CD14-positive monocyte (primary cell): Measurements from ENCODE around the gene SF3A1. TPM values are rescaled to one million over a fixed set of nuclear protein-coding genes. Genes with fewer than 3 reads are reported as not detected.

Experiments used
- DNase-seq, 3 donors: peaks; one replicate each; pipeline ENCODE4 v3.0.0-alpha.2; 2011 to 2022
- H2AFZ ChIP-seq: 2 replicates; pipeline ENCODE4 v1.6.0; 2012; ENCODE audit warnings: mild to moderate bottlenecking, low read depth, low read length, inconsistent platforms; ENCODE audit not compliant: insufficient read depth, poor library complexity, severe bottlenecking
- H3K27ac ChIP-seq, 2 donors: 1 replicate in 1 of 2; 2 replicates in 1 of 2; pipeline ENCODE4 v1.5.1; 2012 to 2013; ENCODE audit warnings: low read length in 2 of 2, control low read depth in 1 of 2, inconsistent platforms in 1 of 2, low read depth in 1 of 2, mild to moderate bottlenecking in 1 of 2
- H3K27me3 ChIP-seq, 2 donors: one replicate each; pipeline versions ENCODE4 v1.6.0 to v1.6.1; 2011 to 2013; ENCODE audit warnings: low read length in 2 of 2; ENCODE audit not compliant: control insufficient read depth in 2 of 2, insufficient read depth in 2 of 2
- H3K36me3 ChIP-seq, 2 donors: replicated peaks in 1 of 2; 1 replicate in 1 of 2; 2 replicates in 1 of 2; pipeline versions ENCODE4 v1.5.1 to v1.6.1; 2012 to 2013; ENCODE audit warnings: low read length in 2 of 2, control low read depth in 1 of 2, inconsistent platforms in 1 of 2, mild to moderate bottlenecking in 1 of 2; ENCODE audit not compliant: insufficient read depth in 2 of 2, control insufficient read depth in 1 of 2
- H3K4me1 ChIP-seq, 2 donors: 1 replicate in 1 of 2; 2 replicates in 1 of 2; pipeline versions ENCODE4 v1.5.1 to v1.6.1; 2012 to 2013; ENCODE audit warnings: low read length in 2 of 2, control low read depth in 1 of 2, inconsistent platforms in 1 of 2, mild to moderate bottlenecking in 1 of 2, moderate library complexity in 1 of 2; ENCODE audit not compliant: insufficient read depth in 2 of 2, control insufficient read depth in 1 of 2
- H3K4me2 ChIP-seq: replicated peaks from 2 replicates; pipeline ENCODE3; 2012; ENCODE audit warnings: low read length, moderate library complexity, mild to moderate bottlenecking; ENCODE audit not compliant: poor library complexity, severe bottlenecking; ENCODE audit errors: extremely low read depth
- H3K4me3 ChIP-seq, 3 experiments: fragments of 200-600 bp in 1 of 3; sonication (generic) in 1 of 3; replicated peaks in 1 of 3; 1 replicate in 2 of 3; 2 replicates in 1 of 3; pipeline ENCODE4 v1.5.1; 2011 to 2013; ENCODE audit warnings: low read length in 3 of 3, mild to moderate bottlenecking in 3 of 3, control low read depth in 2 of 3, low read depth in 2 of 3, inconsistent platforms in 1 of 3, moderate library complexity in 1 of 3
- H3K79me2 ChIP-seq: 2 replicates; pipeline ENCODE4 v1.6.0; 2012; ENCODE audit warnings: mild to moderate bottlenecking, control low read depth, inconsistent platforms, low read length, moderate library complexity; ENCODE audit not compliant: insufficient read depth
- H3K9ac ChIP-seq: 2 replicates; pipeline ENCODE4 v1.6.0; 2017; ENCODE audit warnings: low read length, mild to moderate bottlenecking; ENCODE audit not compliant: insufficient read depth, poor library complexity, severe bottlenecking
- H3K9me3 ChIP-seq, 2 donors: replicated peaks in 1 of 2; 1 replicate in 1 of 2; 2 replicates in 1 of 2; pipeline versions ENCODE4 v1.5.1 to v1.6.1; 2012 to 2013; ENCODE audit warnings: low read length in 2 of 2, control low read depth in 1 of 2; ENCODE audit not compliant: control insufficient read depth in 1 of 2, insufficient read depth in 1 of 2
- H4K20me1 ChIP-seq: 2 replicates; pipeline ENCODE4 v1.6.0; 2012; ENCODE audit warnings: mild to moderate bottlenecking, low read length, control low read depth, moderate library complexity; ENCODE audit not compliant: insufficient read depth
- H3K27ac Mint-ChIP-seq, 7 donors: one replicate each; pipeline ENCODE4 v1.8.0; 2020; ENCODE audit warnings: mild to moderate bottlenecking in 7 of 7, mixed read lengths in 7 of 7, moderate library complexity in 6 of 7, inconsistent platforms in 2 of 7
- H3K27me3 Mint-ChIP-seq, 3 donors: one replicate each; pipeline ENCODE4 v1.8.0; 2021 to 2022; ENCODE audit warnings: low read depth in 3 of 3, mild to moderate bottlenecking in 3 of 3, mixed read lengths in 3 of 3, moderate library complexity in 3 of 3, inconsistent platforms in 1 of 3
- H3K36me3 Mint-ChIP-seq, 2 donors: one replicate each; pipeline ENCODE4 v1.8.0; 2020; ENCODE audit warnings: mixed read lengths in 2 of 2, inconsistent platforms in 1 of 2, mild to moderate bottlenecking in 1 of 2
- H3K4me1 Mint-ChIP-seq: one replicate; pipeline ENCODE4 v1.8.0; 2020; ENCODE audit warnings: mild to moderate bottlenecking, mixed read lengths
- H3K4me3 Mint-ChIP-seq, 2 donors: one replicate each; pipeline ENCODE4 v1.8.0; 2020; ENCODE audit warnings: mild to moderate bottlenecking in 2 of 2, mixed read lengths in 2 of 2, moderate library complexity in 1 of 2
- H3K9me3 Mint-ChIP-seq, 7 donors: one replicate each; pipeline ENCODE4 v1.8.0; 2020 to 2022; ENCODE audit warnings: mixed read lengths in 7 of 7, mild to moderate bottlenecking in 6 of 7, moderate library complexity in 6 of 7, inconsistent platforms in 2 of 7
- WGBS: methylation state at CpG from one replicate; pipeline ENCODE4 v1.1.5; 2013; ENCODE audit warnings: missing lambda C conversion rate; ENCODE audit not compliant: insufficient coverage; 5-methylcytosine and 5-hydroxymethylcytosine counted together
- intact Hi-C, 2 donors: fragments of 100-400 bp; cut with micrococcal nuclease; formaldehyde crosslinking; loops; one replicate each; pipeline versions ENCODE4 v1.15.0 to v1.15.1; 2023
- polyA plus RNA-seq, 3 donors: library from polyadenylated mRNA; depleted of rRNA in 1 of 3; unstranded in 2 of 3; stranded (reverse) in 1 of 3; fragments of 300-500 nt in 2 of 3; fragments of >200 nt in 1 of 3; fragmentation: Illumina TruSeq in 2 of 3; gene quantifications; 1 replicate in 2 of 3; 2 replicates in 1 of 3; pipeline ENCODE4 v1.2.3, GENCODE V29; 2012 to 2021
- TF ChIP-seq, protein P1 (sequence below): fragments of 200-600 bp; IDR thresholded peaks from one replicate; pipeline ENCODE4 v1.8.0; 2022; ENCODE audit warnings: antibody characterized with exemption, mild to moderate bottlenecking

The SF3A1 gene
- polyA plus RNA-seq, 3 donors = 34.7 to 102 (median 52.1) TPM

DNA sequence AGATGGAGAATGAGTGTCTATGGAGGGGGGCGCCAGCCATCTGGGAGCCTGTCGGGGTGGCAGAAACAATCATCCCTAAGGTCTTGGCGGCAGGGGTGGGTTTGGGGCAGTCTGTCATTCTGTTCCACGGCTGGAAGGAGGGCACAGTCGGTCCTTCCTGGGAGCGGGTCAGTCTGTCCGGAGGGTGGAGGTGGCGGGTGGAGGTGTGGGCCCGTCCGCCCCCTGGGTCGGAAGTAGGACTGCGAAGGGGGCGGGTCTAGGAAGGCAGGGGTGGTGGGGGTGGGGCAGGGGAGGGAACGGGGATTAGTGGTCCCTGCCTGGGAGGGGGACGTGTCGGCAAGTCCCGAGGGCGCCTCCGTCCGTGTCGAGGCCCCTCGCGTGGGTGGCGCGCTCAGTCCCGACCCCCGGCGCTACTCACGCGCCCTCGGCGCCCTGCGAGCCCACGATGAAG lies 30.4 kb downstream of the SF3A1 start:
- no peaks in the 10 kb centered on the region for H3K27me3 Mint-ChIP-seq
- Histone ChIP-seq H2AFZ (peak overlapping the region; percentile 67), H3K4me1 (peaks cover 36 to 53% of the 10 kb centered on the region in 2 donors), H3K27me3 (no peaks in the 10 kb centered on the region), H3K4me2 (peak overlapping the region; percentile 79), H3K27ac (peak overlapping the region in 1 of 2 donors; percentile 64), H3K36me3 (peaks cover 4 to 21% of the 10 kb centered on the region in 2 donors), H3K4me3 (peak overlapping the region; percentile 60 to 88 (median 86)), H3K79me2 (peaks cover 46% of the 10 kb centered on the region), H3K9me3 (no peaks in the 10 kb centered on the region), H3K9ac (peak overlapping the region; percentile 70), H4K20me1 (peaks cover 7% of the 10 kb centered on the region)
- intact Hi-C loops = loop anchor here (5.0 kb wide), 2 partner anchors 34 to 39 kb away; partner anchors contain the start of gene CASTOR1 (in 1 of the 2)
- no peak for DNase-seq
- peak overlapping the region; percentile 88 to 91 for H3K4me3 Mint-ChIP-seq
- TF ChIP-seq, protein P1, sequence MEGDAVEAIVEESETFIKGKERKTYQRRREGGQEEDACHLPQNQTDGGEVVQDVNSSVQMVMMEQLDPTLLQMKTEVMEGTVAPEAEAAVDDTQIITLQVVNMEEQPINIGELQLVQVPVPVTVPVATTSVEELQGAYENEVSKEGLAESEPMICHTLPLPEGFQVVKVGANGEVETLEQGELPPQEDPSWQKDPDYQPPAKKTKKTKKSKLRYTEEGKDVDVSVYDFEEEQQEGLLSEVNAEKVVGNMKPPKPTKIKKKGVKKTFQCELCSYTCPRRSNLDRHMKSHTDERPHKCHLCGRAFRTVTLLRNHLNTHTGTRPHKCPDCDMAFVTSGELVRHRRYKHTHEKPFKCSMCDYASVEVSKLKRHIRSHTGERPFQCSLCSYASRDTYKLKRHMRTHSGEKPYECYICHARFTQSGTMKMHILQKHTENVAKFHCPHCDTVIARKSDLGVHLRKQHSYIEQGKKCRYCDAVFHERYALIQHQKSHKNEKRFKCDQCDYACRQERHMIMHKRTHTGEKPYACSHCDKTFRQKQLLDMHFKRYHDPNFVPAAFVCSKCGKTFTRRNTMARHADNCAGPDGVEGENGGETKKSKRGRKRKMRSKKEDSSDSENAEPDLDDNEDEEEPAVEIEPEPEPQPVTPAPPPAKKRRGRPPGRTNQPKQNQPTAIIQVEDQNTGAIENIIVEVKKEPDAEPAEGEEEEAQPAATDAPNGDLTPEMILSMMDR = no peak
- peaks cover 52% of the 10 kb centered on the region for H3K4me1 Mint-ChIP-seq
- 0% methylated on average over 29 of the region's 34 CpGs for WGBS
- peak overlapping the region; percentile 35 to 90 (median 68) for H3K27ac Mint-ChIP-seq
- H3K36me3 Mint-ChIP-seq = peaks cover 22 to 34% of the 10 kb centered on the region in 2 donors
- no peaks in the 10 kb centered on the region for H3K9me3 Mint-ChIP-seq

DNA sequence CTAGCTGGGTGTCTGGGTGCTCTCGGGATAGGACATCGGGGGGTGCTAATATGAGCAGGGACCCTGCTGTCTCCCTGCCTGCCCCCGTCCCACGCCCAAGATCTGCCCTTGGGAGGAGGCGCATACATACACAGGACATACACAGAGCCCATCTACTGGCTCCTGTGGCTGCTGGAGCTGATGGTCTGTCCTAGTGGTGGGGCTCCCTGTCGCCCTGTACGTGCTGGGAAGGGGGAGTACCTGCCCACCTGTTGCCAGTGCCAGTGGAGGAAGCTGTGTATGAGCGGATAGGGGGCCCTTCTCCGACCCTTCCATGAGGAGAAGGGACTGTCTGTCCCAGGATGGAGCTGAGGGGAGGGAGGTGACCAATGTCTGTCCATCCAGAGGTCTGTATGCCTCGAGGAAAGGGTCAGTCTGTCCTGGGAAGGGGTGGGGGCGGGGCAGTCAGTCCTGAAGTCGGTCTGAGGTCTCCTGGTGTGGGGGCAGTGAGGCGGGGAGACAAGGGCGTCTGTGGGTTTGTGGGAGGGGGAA lies 30.9 kb downstream of the SF3A1 start:
- Mint-ChIP-seq H3K9me3 (no peaks in the 10 kb centered on the region), H3K27ac (peak overlapping the region; percentile 35 to 90 (median 78)), H3K4me1 (peaks cover 57% of the 10 kb centered on the region), H3K36me3 (peaks cover 25 to 37% of the 10 kb centered on the region in 2 donors), H3K27me3 (no peaks in the 10 kb centered on the region), H3K4me3 (peak overlapping the region; percentile 88 to 91)
- H3K27ac ChIP-seq = peak overlapping the region in 1 of 2 donors; percentile 64
- H2AFZ ChIP-seq = no peak overlapping the region
- H3K27me3 ChIP-seq = no peaks in the 10 kb centered on the region
- H3K4me2 ChIP-seq = peak overlapping the region; percentile 79
- no peak for DNase-seq
- no peaks in the 10 kb centered on the region for H3K9me3 ChIP-seq
- H3K4me1 ChIP-seq = peaks cover 39 to 58% of the 10 kb centered on the region in 2 donors
- peak overlapping the region; percentile 70 for H3K9ac ChIP-seq
- WGBS = 46% methylated on average over 10 of the region's 14 CpGs
- peak overlapping the region; percentile 60 to 88 (median 86) for H3K4me3 ChIP-seq
- peaks cover 7% of the 10 kb centered on the region for H4K20me1 ChIP-seq
- intact Hi-C loops = loop anchor here (2.0 to 5.0 kb wide), 3 partner anchors 15 to 38 kb away; partner anchors contain the start of gene CASTOR1 (in 1 of the 2)
- peaks cover 7 to 22% of the 10 kb centered on the region in 2 donors for H3K36me3 ChIP-seq
- TF ChIP-seq, protein P1 = no peak
- H3K79me2 ChIP-seq = peaks cover 51% of the 10 kb centered on the region
